Measurements from ENCODE around the gene LDAH. TPM values are rescaled to one million over a fixed set of nuclear protein-coding genes. Genes with fewer than 3 reads are reported as not detected.
A peak's percentile ranks its signal among the peaks of the same experiment; 100 is the strongest.

The LDAH gene
- total RNA-seq, 1 donor: 17.4 TPM

GRCh38 chr2:20771299-20771698, 51.6 kb downstream of the LDAH start:
- Histone ChIP-seq H2AFZ (ENCODE audit: low read length) (no peak overlapping the region), H3K4me2 (ENCODE audit: insufficient read depth, low read length) (no peak overlapping the region), H3K79me2 (ENCODE audit: insufficient read depth, low read length) (no peaks in the 10 kb centered on the region), H3K4me3 (ENCODE audit: insufficient read depth, low read length) (no peak overlapping the region), H4K20me1 (ENCODE audit: insufficient read depth, low read length) (no peaks in the 10 kb centered on the region), H3K27ac (ENCODE audit: low read depth, low read length) (no peak overlapping the region), H3K9me3 (ENCODE audit: low read depth, low read length) (no peaks in the 10 kb centered on the region), H3K36me3 (ENCODE audit: insufficient read depth, low read length) (peaks cover 3% of the 10 kb centered on the region), H3K27me3 (ENCODE audit: insufficient read depth, low read length) (no peaks in the 10 kb centered on the region), H3K4me1 (ENCODE audit: insufficient read depth, low read length) (no peaks in the 10 kb centered on the region)
- DNase-seq (ENCODE audit: insufficient read length, low spot score, missing footprints): no peak
- TF ChIP-seq, protein P1, sequence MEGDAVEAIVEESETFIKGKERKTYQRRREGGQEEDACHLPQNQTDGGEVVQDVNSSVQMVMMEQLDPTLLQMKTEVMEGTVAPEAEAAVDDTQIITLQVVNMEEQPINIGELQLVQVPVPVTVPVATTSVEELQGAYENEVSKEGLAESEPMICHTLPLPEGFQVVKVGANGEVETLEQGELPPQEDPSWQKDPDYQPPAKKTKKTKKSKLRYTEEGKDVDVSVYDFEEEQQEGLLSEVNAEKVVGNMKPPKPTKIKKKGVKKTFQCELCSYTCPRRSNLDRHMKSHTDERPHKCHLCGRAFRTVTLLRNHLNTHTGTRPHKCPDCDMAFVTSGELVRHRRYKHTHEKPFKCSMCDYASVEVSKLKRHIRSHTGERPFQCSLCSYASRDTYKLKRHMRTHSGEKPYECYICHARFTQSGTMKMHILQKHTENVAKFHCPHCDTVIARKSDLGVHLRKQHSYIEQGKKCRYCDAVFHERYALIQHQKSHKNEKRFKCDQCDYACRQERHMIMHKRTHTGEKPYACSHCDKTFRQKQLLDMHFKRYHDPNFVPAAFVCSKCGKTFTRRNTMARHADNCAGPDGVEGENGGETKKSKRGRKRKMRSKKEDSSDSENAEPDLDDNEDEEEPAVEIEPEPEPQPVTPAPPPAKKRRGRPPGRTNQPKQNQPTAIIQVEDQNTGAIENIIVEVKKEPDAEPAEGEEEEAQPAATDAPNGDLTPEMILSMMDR (IDR thresholded peaks at IDR 0.05; ENCODE audit: extremely low read depth, low read depth, low read length): no peak

DNA sequence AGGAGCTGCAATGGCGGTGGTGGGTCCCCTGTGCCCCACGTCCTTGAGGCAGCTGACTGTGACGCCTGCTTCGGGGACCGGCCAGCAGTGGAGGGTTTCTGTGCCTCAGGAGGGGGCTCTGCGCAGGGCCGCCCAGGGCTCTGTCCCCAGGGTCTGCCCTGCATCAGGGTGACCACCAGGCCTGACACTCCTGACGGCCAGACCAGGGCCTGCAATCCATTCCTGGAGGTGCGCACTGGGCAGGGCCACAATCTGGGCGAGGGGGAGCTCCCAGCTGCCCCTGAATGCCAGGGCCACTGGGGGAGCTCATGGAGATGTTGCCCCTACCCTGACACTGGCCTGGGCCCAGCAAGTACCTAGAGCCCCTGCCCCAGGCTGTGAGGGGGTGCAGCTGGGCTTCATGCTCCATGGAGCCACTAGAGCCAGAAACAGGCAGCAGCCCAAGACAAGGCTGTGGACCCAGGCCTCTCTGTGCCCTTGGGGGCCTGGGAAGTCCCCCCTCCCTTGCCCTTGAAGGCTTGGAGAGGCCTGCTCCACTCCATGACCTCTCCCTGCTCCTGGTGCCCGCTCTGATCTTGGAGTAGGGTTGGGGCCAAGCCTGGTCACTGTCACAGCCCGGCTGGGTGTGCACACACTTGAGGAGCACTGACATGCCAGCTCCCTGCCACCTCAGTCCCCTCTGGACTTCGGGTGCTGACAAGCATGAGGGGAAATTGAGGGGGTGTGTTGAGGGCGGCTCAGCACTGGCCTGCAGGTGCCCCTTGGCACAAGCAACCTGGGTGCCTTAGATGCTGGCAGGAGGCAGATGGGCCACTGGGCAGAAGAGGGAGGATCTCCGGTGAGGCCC, 55.9 kb downstream of the LDAH start:
- Histone ChIP-seq H3K9me3 (ENCODE audit: low read depth, low read length) (no peaks in the 10 kb centered on the region), H3K4me3 (ENCODE audit: insufficient read depth, low read length) (no peak overlapping the region), H3K4me1 (ENCODE audit: insufficient read depth, low read length) (no peaks in the 10 kb centered on the region), H3K27me3 (ENCODE audit: insufficient read depth, low read length) (no peaks in the 10 kb centered on the region), H3K27ac (ENCODE audit: low read depth, low read length) (no peak overlapping the region), H2AFZ (ENCODE audit: low read length) (no peak overlapping the region), H3K36me3 (ENCODE audit: insufficient read depth, low read length) (peaks cover 3% of the 10 kb centered on the region), H4K20me1 (ENCODE audit: insufficient read depth, low read length) (no peaks in the 10 kb centered on the region), H3K79me2 (ENCODE audit: insufficient read depth, low read length) (no peaks in the 10 kb centered on the region), H3K4me2 (ENCODE audit: insufficient read depth, low read length) (no peak overlapping the region)
- DNase-seq (ENCODE audit: insufficient read length, low spot score, missing footprints): peak; percentile 52
- TF ChIP-seq, protein P1 (IDR thresholded peaks at IDR 0.05; ENCODE audit: extremely low read depth, low read depth, low read length): no peak

DNA sequence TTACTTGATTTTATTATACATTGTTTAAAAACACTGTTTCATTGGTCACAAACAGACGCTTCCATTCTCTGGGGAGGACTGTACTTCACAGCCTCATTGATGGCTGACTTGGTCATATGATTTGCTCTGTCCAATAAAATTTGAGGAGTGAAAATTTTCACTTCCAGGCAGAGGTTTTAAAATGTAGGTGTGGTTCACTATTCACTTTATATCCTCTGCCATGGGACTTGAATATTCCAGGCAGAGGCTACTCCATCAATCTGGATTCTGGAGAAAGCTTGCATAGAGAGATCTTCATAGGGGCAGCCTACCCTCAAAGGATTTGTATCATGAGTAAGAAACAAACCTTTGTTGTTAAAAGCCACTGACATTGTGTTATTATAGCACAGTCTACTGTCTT, 56.7 kb downstream of the LDAH start:
- no peaks in the 10 kb centered on the region for H3K36me3 ChIP-seq (ENCODE audit: insufficient read depth, low read length)
- no peaks in the 10 kb centered on the region for H3K9me3 ChIP-seq (ENCODE audit: low read depth, low read length)
- H3K4me3 ChIP-seq (ENCODE audit: insufficient read depth, low read length): no peak overlapping the region
- no peaks in the 10 kb centered on the region for H3K27me3 ChIP-seq (ENCODE audit: insufficient read depth, low read length)
- H2AFZ ChIP-seq (ENCODE audit: low read length): no peak overlapping the region
- no peaks in the 10 kb centered on the region for H3K4me1 ChIP-seq (ENCODE audit: insufficient read depth, low read length)
- no peaks in the 10 kb centered on the region for H3K79me2 ChIP-seq (ENCODE audit: insufficient read depth, low read length)
- no peaks in the 10 kb centered on the region for H4K20me1 ChIP-seq (ENCODE audit: insufficient read depth, low read length)
- TF ChIP-seq, protein P1 (IDR thresholded peaks at IDR 0.05; ENCODE audit: extremely low read depth, low read depth, low read length): no peak
- no peak overlapping the region for H3K4me2 ChIP-seq (ENCODE audit: insufficient read depth, low read length)
- peak; percentile 45 for DNase-seq (ENCODE audit: insufficient read length, low spot score, missing footprints)
- H3K27ac ChIP-seq (ENCODE audit: low read depth, low read length): no peak overlapping the region

DNA sequence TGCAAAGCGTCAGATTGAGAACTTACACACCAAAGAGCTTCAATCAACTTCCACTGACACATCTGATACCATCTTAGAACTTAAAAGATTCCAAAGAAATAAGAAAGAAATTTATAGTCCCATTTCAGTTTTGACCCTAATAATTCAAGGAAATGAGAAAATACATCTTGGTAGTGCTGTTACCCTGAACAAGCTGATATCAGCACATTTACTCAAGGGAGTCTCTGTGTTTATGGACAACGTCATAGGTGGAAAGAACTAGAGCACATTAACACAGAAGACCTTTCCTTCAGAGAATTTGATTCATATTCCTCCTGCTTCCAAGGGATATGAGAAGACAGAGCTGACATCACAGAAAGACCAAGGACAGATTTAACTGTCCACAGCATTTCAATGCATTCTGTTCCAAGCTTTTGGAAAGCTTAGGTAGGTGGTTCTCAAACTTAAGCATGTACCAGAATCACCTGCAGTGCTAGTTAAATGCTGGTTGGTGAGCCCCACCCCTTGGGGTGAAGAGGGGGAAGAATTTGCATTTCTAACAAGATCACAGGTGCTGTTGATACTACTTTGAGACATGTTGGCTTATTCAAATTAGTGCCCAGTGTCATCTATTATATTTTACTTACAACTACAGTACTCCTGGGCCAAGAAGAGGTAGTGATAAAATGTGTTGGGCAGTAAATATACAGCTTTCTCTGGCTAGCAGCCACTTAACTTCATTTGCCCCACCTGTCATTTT, 59.8 kb downstream of the LDAH start:
- TF ChIP-seq, protein P1 (IDR thresholded peaks at IDR 0.05; ENCODE audit: extremely low read depth, low read depth, low read length): no peak
- Histone ChIP-seq H3K79me2 (ENCODE audit: insufficient read depth, low read length) (no peaks in the 10 kb centered on the region), H3K4me1 (ENCODE audit: insufficient read depth, low read length) (no peaks in the 10 kb centered on the region), H2AFZ (ENCODE audit: low read length) (no peak overlapping the region), H3K4me2 (ENCODE audit: insufficient read depth, low read length) (no peak overlapping the region), H4K20me1 (ENCODE audit: insufficient read depth, low read length) (no peaks in the 10 kb centered on the region), H3K27me3 (ENCODE audit: insufficient read depth, low read length) (no peaks in the 10 kb centered on the region), H3K9me3 (ENCODE audit: low read depth, low read length) (no peaks in the 10 kb centered on the region), H3K4me3 (ENCODE audit: insufficient read depth, low read length) (no peak overlapping the region), H3K36me3 (ENCODE audit: insufficient read depth, low read length) (no peaks in the 10 kb centered on the region), H3K27ac (ENCODE audit: low read depth, low read length) (no peak overlapping the region)
- DNase-seq (ENCODE audit: insufficient read length, low spot score, missing footprints): no peak
